HL-60/S4 treated with phorbol 12-myristate 13-acetate at 8.2 ng/mL for 4 days and 3 days (cell line): ENCODE measurements around the gene PHTF1.

Experiments
- in situ Hi-C: fragments of 300-500 bp; cut with MboI; formaldehyde crosslinking; loops from 2 replicates; pipeline ENCODE4 v1.15.0; 2022; ENCODE audit warnings: low sequenced_read_pairs

The PHTF1 gene

DNA sequence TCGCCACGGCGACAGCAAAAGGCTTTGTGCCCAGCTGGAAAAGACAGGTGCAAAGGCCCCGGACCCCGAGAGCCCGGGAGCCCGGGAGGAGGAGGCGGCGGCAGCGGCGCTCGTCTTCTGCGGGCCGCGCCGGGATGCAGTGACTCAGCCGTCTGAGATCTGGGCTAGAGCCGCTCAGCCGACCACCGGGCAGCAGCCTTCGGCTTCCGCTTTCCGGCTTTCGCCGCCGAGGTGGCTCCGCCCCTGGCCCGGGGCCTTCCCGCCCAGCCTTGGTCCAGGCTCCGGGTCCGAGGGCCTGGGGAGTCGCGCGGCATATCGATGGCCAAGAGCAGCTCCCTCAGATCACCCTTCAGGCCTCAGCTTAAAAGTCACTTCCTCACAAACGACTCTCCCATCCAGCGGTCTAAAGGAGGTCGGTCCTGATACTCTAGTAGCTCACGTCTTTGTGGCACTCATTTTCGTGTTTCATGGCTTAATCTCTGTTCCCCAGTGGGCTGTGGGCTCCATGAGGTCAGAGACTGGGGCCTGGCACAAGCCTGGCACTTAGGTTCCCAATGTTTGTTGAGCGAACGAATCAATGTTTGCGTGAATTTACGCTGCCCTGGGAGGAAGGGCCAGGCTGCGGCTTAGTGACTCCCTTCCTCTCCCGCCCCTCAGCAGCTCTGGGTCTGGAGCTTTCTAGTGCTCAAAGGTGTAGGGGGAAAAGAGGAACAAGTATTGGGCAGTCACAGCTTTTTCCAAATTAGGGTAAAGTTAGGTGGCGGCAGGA is at the start of gene PHTF1:
PHTF1 (minus strand) TSS at position 154 of the 769 bp plus-strand sequence. CDS start 783 bp downstream, outside the sequence.
- in situ Hi-C loops = no loop called here

- in situ Hi-C loops = no loop called here
Measured at GRCh38 chr1:113808450-113809195, 49.3 kb upstream of the PHTF1 start.

DNA sequence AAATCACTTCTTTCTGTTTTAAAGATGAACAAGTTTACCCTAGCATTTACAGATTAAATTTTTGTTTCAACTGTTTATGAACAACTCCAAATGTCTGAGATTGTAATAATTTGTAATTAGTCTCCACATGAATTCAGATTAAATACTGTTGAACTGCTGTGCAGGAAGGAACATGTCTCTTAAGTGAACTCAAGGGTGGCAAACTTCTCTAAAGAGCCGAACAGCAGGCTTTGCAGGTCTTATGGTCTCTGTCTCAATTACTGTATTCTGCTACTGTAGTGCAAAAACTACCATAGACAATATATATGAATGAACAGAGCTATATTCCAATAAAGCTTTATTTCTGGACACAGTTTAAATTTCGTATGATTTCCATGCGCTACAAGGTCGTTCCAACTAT is 46.4 kb upstream of the PHTF1 start:
- in situ Hi-C loops = no loop called here

DNA sequence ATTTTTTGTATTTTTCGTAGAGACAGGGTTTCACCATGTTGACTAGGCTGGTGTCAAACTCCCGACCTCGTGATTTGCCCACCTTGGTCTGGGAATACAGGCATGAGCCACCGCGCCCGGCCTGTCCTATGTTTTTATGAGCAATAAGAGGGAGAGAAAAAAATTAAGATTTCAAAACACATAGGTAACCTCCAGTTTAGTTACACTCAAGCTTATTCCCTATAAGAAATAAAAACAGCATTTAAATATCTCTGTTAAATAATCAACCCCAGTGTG is 45.9 kb upstream of the PHTF1 start:
- in situ Hi-C loops = no loop called here

GRCh38 chr1:113804421-113805255 is 45.4 kb upstream of the PHTF1 start:
- in situ Hi-C loops = no loop called here

DNA sequence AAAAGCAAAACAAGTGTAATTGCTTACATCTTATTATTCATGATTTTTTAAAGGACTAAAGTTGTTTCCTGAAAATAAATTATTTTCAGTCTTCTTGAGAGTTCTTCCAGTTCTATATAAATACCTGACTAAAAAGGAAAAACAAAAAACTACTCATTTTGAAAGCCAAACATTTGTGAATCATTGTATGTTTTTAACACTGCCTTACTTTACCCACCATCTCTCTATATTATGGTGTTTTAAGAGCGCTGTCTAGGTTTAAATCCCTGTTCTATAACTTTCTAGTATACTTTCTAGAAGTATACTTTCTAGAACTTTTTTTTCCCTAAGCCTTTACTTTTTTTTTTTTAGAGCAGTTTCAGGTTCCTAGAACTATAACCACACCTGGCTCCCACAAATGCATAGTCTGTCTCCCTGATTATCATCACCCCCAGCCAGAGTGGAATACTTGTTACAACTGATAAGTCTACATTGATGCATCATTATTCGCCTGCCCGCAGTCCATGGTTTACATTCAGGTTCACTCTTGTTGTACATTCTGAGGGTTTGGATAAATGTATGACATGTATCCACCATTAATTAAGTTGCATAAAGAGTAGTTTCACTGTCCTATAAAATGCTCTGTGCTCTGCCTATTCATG is 43.2 kb upstream of the PHTF1 start:
- in situ Hi-C loops = no loop called here

DNA sequence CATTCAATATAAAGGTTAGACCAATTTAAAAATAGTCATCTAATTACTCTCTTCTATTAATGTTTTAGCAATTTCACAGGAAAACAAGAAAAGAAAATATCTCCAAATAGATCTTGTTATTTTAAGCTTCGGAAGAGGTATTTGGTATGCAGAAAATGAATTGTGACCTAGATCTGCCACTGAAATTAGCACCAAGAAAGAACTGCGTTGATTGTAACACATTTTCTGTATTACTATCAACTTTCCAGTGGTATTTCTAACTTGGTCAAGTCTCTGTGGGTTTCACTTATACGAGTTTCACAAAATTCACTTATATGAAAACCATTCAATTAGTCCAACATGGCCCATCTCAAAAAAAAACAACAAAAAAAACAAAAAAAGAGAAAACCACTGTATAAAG is 41.2 kb upstream of the PHTF1 start:
- in situ Hi-C loops = no loop called here

- in situ Hi-C loops = no loop called here
Measured at GRCh38 chr1:113797472-113797871, 38.2 kb upstream of the PHTF1 start.

GRCh38 chr1:113793878-113794834 is 34.9 kb upstream of the PHTF1 start:
- in situ Hi-C loops = no loop called here

- in situ Hi-C loops = no loop called here
Measured at GRCh38 chr1:113792986-113793385, 33.7 kb upstream of the PHTF1 start.

- in situ Hi-C loops = no loop called here
Measured at GRCh38 chr1:113792471-113792870, 33.2 kb upstream of the PHTF1 start.

DNA sequence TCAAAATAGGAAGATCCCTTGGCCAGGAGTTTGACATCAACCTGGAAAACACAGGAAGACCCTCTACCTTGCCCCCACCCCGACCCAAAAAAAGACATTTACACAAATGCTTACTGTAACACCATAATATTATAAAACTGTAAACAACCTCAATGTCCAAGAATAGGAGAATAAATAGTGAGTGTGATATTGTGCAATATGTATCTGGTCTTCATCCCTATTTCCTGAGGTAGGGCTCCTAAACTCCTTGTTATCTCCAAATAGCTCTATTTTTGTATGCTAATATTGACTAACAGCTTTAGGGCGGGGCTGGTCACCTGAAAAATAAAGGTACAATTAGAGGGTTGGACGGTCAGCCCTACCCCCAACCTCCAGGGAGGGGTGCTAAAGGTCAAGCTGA is 29.5 kb upstream of the PHTF1 start:
- in situ Hi-C loops = no loop called here

GRCh38 chr1:113787663-113788062 is 28.4 kb upstream of the PHTF1 start:
- in situ Hi-C loops = no loop called here

DNA sequence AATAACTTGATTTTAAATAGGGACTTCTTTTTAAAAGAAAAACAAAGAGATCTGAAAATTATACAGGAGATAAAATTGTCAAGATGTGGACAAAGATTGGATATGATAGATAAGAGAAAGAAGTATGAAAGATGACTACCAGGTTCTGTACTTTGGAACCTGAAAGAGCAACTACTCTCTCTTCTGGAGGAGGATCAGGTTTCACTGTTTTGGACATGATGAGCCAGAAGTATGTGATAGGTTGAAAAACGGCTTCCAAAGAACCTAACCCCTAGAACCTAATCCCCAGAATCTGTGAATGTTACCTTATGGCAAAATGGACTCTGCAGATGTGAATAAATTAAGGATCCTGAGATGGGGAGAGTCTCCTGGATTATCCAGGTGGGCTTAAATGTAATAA is 26.8 kb upstream of the PHTF1 start:
- in situ Hi-C loops = no loop called here

GRCh38 chr1:113784104-113784779 is 25.0 kb upstream of the PHTF1 start:
- in situ Hi-C loops = no loop called here

DNA sequence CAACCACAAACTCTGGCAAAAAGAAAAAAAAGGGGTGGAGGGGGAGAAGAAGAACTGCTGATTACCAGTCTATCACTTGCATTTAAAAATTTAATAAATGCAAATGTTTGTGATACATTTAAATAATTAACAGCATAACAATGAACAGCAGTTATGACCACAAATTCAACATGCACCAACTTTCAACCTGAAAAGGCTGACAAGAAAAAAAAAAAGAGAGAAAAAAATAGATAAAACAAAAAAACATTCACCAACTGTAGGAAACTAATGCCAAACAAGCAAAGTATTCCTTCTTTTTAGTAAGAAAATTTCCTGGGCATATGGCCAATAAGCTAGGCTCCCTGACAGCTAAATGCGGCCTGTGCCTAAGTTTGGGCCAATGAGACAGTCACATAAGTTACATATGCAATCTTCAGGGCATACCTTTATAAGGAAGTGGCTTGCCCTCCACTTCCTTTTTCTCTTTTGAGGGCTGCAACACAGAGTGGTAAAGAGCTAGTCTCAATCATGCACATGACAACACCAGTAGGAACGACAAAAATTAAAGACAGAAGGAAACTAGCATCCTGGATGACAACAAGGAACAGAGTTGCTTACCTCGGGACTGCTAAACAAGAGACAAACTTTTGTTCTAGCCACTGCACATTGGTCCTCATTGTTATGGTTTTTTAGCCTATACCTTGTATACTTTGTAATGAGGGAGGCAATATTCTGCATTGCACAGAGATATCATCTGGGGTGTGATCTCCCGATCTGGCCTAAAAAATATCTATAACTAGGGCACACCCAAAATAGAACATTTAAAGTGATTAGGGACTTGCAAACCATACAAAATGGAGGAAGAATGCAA is 24.2 kb upstream of the PHTF1 start:
- in situ Hi-C loops = no loop called here

DNA sequence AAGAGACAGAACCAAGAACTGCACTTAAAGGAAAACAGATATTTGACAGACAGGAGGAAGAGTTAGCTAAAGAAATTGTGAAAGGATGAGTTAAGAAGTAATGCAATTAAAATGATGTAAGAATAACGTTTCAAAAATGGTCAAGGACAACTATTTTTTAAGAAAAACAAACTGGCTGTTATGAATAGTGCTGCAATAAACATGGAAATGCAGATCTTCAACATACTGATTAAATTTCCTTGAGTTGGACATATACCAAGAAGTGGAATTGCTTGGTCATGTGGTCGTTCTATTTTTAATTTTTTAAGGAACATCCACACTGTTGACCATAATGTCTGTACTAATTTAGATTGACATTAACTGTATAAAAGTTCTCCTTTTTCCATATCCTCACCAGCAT is 23.1 kb upstream of the PHTF1 start:
- in situ Hi-C loops = no loop called here

DNA sequence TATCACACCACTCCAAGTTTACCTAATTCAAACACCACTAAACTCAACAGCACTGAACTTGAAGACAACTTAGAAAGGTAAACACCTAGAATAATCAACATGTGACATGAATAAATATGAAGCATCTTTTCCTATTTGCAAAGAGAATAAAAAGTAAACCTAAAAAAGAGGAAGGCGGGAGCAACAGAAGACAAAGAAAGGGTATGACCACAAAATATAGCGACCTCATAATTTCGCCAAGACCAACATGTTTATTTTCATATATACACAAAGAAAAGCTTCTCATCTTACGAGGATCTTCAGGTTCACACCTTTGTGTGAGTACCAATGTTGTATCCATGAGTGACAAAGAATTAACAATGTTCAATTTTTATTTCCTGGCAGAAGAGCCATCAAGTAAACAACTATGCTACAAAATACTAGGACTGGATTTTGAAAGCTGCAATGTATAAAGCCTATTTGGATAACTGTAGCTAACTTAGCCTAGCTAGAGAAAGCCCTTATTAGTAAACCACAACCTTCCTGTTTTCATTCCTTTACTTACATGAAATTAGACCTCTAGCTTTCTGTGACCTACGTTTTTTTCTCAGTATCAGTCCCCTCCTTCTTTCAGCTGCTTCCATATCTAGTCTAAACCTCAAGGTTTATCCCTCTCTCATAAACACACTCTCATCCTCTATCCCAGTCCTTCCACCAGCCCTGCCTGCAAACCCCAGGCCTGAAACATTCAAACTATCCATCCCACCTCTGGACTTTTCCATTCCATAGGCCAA is 21.3 kb upstream of the PHTF1 start:
- in situ Hi-C loops = no loop called here
